Left colon (tissue), 2 donors: ENCODE measurements around the gene B9D1. TPM values are rescaled to one million over a fixed set of nuclear protein-coding genes. Genes with fewer than 3 reads are reported as not detected.

Experiments
- ATAC-seq: fragments of 200-7000 bp; cut with Tn5 transposase; one replicate; pipeline ENCODE4 v1.9.1; 2020; ENCODE audit warnings: mild to moderate bottlenecking, moderate library complexity
- DNase-seq, 2 donors: peaks; one replicate each; pipeline ENCODE4 v3.0.0-alpha.2; 2020
- intact Hi-C, 2 donors: fragments of 100-400 bp; cut with DNase I in 1 of 2; cut with micrococcal nuclease in 1 of 2; formaldehyde crosslinking; loops; one replicate each; pipeline versions ENCODE4 v1.11.2 to v1.14.0; 2022; cut with DNase I, micrococcal nuclease
- total RNA-seq, 2 donors: library from RNA; stranded (reverse); fragmentation: NEBNext Ultra II Directional; extraction: Animal tissue kit (Norgen Biotek cat#: 25700); gene quantifications; one replicate each; pipeline ENCODE4 v1.2.1, GENCODE V29; 2021
- donor health status: DM: no; HTN: no; CAD: no.
- donor health status: DM: yes; HTN: yes; CAD: no.

Gene B9D1
- total RNA-seq, 2 donors from 2014 or later: 7.1 to 7.3 TPM

- intact Hi-C loops: no loop called here
Observed at GRCh38 chr17:19317359-19318095, 45.0 kb downstream of the B9D1 start.

GRCh38 chr17:19316761-19317358 lies 45.7 kb downstream of the B9D1 start:
- ATAC-seq: no peak
- intact Hi-C loops: no loop called here
- DNase-seq: no peak

More at GRCh38 chr17:19317359-19318095, 45.0 kb downstream of the B9D1 start:
- ATAC-seq: peak; percentile 97
- peak; percentile 87 to 89 for DNase-seq

- intact Hi-C loops: no loop called here
- ATAC-seq: no peak
Observed at GRCh38 chr17:19315104-19315503, 47.4 kb downstream of the B9D1 start.

GRCh38 chr17:19313746-19314651 lies 48.5 kb downstream of the B9D1 start:
- ATAC-seq: peak; percentile 57

More at GRCh38 chr17:19315104-19315503, 47.4 kb downstream of the B9D1 start:
- DNase-seq: no peak

GRCh38 chr17:19313066-19313745 lies 49.3 kb downstream of the B9D1 start:
- no peak for DNase-seq
- intact Hi-C loops: no loop called here
- no peak for ATAC-seq

More at GRCh38 chr17:19313746-19314651, 48.5 kb downstream of the B9D1 start:
- intact Hi-C loops: no loop called here
- DNase-seq: peak; percentile 56 to 63

- DNase-seq: no peak
- no peak for ATAC-seq
- intact Hi-C loops: no loop called here
Observed at GRCh38 chr17:19312406-19312805, 50.1 kb downstream of the B9D1 start.

- no peak for ATAC-seq
- DNase-seq: no peak
- intact Hi-C loops: no loop called here
Observed at GRCh38 chr17:19311421-19312215, 50.9 kb downstream of the B9D1 start.

- no peak for ATAC-seq
- no peak for DNase-seq
- intact Hi-C loops: no loop called here
Observed at GRCh38 chr17:19311016-19311415, 51.5 kb downstream of the B9D1 start.

- intact Hi-C loops: no loop called here
- no peak for ATAC-seq
- no peak for DNase-seq
Observed at GRCh38 chr17:19310151-19310550, 52.4 kb downstream of the B9D1 start.

- ATAC-seq (no peak), DNase-seq (no peak)
- intact Hi-C loops: no loop called here
Observed at GRCh38 chr17:19309701-19310100, 52.8 kb downstream of the B9D1 start.

GRCh38 chr17:19308398-19308797 lies 54.1 kb downstream of the B9D1 start:
- intact Hi-C loops: no loop called here
- DNase-seq: no peak
- no peak for ATAC-seq

GRCh38 chr17:19307521-19307920 lies 55.0 kb downstream of the B9D1 start:
- intact Hi-C loops: no loop called here
- DNase-seq: no peak
- ATAC-seq: no peak

GRCh38 chr17:19306160-19307111 lies 56.1 kb downstream of the B9D1 start:
- ATAC-seq (peak; percentile 50), DNase-seq (peak in 1 of 2 donors; percentile 38)
- intact Hi-C loops: no loop called here

- intact Hi-C loops: no loop called here
- ATAC-seq (no peak), DNase-seq (no peak)
Observed at GRCh38 chr17:19305761-19306159, 56.8 kb downstream of the B9D1 start.

- intact Hi-C loops: no loop called here
- DNase-seq (no peak), ATAC-seq (no peak)
Observed at GRCh38 chr17:19305256-19305655, 57.3 kb downstream of the B9D1 start.

GRCh38 chr17:19304751-19305150 lies 57.8 kb downstream of the B9D1 start:
- no peak for DNase-seq
- intact Hi-C loops: no loop called here
- no peak for ATAC-seq

- DNase-seq: peak; percentile 56 to 82
- intact Hi-C loops: no loop called here
- ATAC-seq: peak; percentile 75
Observed at GRCh38 chr17:19304209-19304608, 58.3 kb downstream of the B9D1 start.
